Measurements from ENCODE around the gene PDZD4.

DNA sequence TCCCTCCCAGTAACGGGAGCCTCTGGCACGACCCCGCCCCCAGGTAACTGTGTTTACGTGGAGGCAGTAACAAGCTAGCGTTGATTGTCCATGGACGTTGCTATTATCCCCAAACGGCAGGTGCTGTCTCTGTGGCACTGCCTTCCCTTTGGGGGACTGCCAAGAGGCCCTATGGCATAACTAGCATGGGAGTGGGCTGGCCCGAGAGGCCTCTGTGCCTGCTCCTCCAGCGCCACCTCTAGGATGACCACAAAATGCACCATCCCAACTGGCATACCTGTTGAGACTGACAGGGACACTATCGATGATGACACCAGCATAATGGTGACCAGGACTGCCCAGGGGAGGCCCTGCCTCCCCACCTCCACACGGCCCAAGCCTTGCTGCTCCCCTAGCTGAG is 48.0 kb downstream of the PDZD4 start:
- no peak for TF ChIP-seq POLR2AphosphoS5 (IDR thresholded peaks at IDR 0.05; ENCODE audit: low read depth, low read length)
- TF ChIP-seq, protein P1, sequence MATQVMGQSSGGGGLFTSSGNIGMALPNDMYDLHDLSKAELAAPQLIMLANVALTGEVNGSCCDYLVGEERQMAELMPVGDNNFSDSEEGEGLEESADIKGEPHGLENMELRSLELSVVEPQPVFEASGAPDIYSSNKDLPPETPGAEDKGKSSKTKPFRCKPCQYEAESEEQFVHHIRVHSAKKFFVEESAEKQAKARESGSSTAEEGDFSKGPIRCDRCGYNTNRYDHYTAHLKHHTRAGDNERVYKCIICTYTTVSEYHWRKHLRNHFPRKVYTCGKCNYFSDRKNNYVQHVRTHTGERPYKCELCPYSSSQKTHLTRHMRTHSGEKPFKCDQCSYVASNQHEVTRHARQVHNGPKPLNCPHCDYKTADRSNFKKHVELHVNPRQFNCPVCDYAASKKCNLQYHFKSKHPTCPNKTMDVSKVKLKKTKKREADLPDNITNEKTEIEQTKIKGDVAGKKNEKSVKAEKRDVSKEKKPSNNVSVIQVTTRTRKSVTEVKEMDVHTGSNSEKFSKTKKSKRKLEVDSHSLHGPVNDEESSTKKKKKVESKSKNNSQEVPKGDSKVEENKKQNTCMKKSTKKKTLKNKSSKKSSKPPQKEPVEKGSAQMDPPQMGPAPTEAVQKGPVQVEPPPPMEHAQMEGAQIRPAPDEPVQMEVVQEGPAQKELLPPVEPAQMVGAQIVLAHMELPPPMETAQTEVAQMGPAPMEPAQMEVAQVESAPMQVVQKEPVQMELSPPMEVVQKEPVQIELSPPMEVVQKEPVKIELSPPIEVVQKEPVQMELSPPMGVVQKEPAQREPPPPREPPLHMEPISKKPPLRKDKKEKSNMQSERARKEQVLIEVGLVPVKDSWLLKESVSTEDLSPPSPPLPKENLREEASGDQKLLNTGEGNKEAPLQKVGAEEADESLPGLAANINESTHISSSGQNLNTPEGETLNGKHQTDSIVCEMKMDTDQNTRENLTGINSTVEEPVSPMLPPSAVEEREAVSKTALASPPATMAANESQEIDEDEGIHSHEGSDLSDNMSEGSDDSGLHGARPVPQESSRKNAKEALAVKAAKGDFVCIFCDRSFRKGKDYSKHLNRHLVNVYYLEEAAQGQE (IDR thresholded peaks at IDR 0.05; ENCODE audit: insufficient read depth in 1 of 2, low read depth in 2 of 2, low read length in 2 of 2) = no peak
